H1 (cell line): Measurements from ENCODE around the gene SIT1. TPM values are rescaled to one million over a fixed set of nuclear protein-coding genes. Genes with fewer than 3 reads are reported as not detected.
"Not testable (repeated sequence)": the region's sequence is repeated elsewhere in the genome, so short reads cannot be mapped to it uniquely, and the experiment has no call there.

Experiments used
- CTCF ChIA-PET: fragments of 300-600 bp; sonication (Branson Sonifier 250); formaldehyde crosslinking; loops from one replicate; lab custom pipeline; 2021; ENCODE audit not compliant: partially characterized antibody; lab: Charles Lee
- POLR2A ChIA-PET: fragments of 300-600 bp; sonication (Branson Sonifier 250); formaldehyde crosslinking; loops from one replicate; lab custom pipeline; 2021; ENCODE audit warnings: inconsistent platforms; ENCODE audit not compliant: partially characterized antibody; lab: Charles Lee
- DNase-seq, 2 experiments: peaks; one replicate each; pipeline versions ENCODE4 v3.0.0 to v3.0.0-alpha.2; 2010 to 2022; ENCODE audit warnings: low spot score in 2 of 2, low read depth in 1 of 2, mixed read lengths in 1 of 2
- FAIRE-seq: peaks from 2 replicates; lab custom pipeline; 2011; peaks lifted over from hg19 to GRCh38; lab: Jason Lieb, UNC
- H2AFZ ChIP-seq: 2 replicates; pipeline ENCODE4 v1.8.1; 2012; ENCODE audit warnings: low read length, inconsistent platforms
- H2AK5ac ChIP-seq: 2 replicates; pipeline ENCODE4 v1.6.1; 2013; ENCODE audit warnings: low read depth, low read length
- H2BK120ac ChIP-seq: replicated peaks from 2 replicates; pipeline ENCODE3; 2013; ENCODE audit warnings: low read depth, low read length, inconsistent platforms
- H2BK12ac ChIP-seq: 2 replicates; pipeline ENCODE4 v1.6.1; 2013; ENCODE audit warnings: low read depth, low read length
- H2BK15ac ChIP-seq: 2 replicates; pipeline ENCODE4 v1.6.1; 2013; ENCODE audit warnings: low read length
- H2BK20ac ChIP-seq: 2 replicates; pipeline ENCODE4 v1.6.1; 2013; ENCODE audit warnings: low read length
- H2BK5ac ChIP-seq: 2 replicates; pipeline ENCODE4 v1.6.1; 2013; ENCODE audit warnings: low read depth, low read length
- H3K14ac ChIP-seq: 2 replicates; pipeline ENCODE4 v1.6.1; 2013; ENCODE audit warnings: inconsistent platforms; ENCODE audit not compliant: insufficient read length
- H3K18ac ChIP-seq: 2 replicates; pipeline ENCODE4 v1.6.1; 2013; ENCODE audit warnings: low read length; ENCODE audit errors: extremely low read depth
- H3K23ac ChIP-seq: 2 replicates; pipeline ENCODE4 v1.6.1; 2013; ENCODE audit warnings: inconsistent platforms; ENCODE audit not compliant: insufficient read length
- H3K23me2 ChIP-seq: 2 replicates; pipeline ENCODE4 v1.6.1; 2013; ENCODE audit warnings: low read depth, low read length
- H3K27ac ChIP-seq: 2 replicates; pipeline ENCODE4 v1.6.1; 2011; ENCODE audit warnings: low read depth, low read length, inconsistent platforms
- H3K27me3 ChIP-seq, 4 experiments: replicated peaks in 1 of 4; 1 replicate in 1 of 4; 2 replicates in 3 of 4; pipeline versions ENCODE4 v1.6.1 to v1.8.1; 2011 to 2013; ENCODE audit warnings: low read length in 3 of 4, mild to moderate bottlenecking in 3 of 4, inconsistent platforms in 2 of 4, mixed read lengths in 2 of 4, moderate library complexity in 1 of 4; ENCODE audit not compliant: control insufficient read depth in 3 of 4, insufficient read depth in 3 of 4; ENCODE audit errors: extremely low read depth in 1 of 4
- H3K36me3 ChIP-seq, 4 experiments: 2 replicates each; pipeline versions ENCODE4 v1.6.1 to v1.8.1; 2011 to 2013; ENCODE audit warnings: mild to moderate bottlenecking in 4 of 4, low read length in 3 of 4, moderate library complexity in 2 of 4, control low read depth in 1 of 4, inconsistent platforms in 1 of 4; ENCODE audit not compliant: insufficient read depth in 4 of 4, control insufficient read depth in 2 of 4
- H3K4ac ChIP-seq: replicated peaks from 2 replicates; pipeline ENCODE3; 2013; ENCODE audit warnings: low read length, low read depth, mixed read lengths, inconsistent platforms; ENCODE audit not compliant: insufficient read length
- H3K4me1 ChIP-seq, 4 experiments: replicated peaks in 1 of 4; 1 replicate in 1 of 4; 2 replicates in 3 of 4; pipeline versions ENCODE4 v1.6.1 to v1.8.1; 2011 to 2013; ENCODE audit warnings: low read length in 3 of 4, inconsistent platforms in 2 of 4, mixed read lengths in 1 of 4; ENCODE audit not compliant: insufficient read depth in 4 of 4, control insufficient read depth in 3 of 4
- H3K4me2 ChIP-seq, 2 experiments: 2 replicates each; pipeline versions ENCODE4 v1.6.1 to v1.8.1; 2011 to 2013; ENCODE audit warnings: low read depth in 2 of 2, low read length in 2 of 2, control low read depth in 1 of 2, inconsistent platforms in 1 of 2, mild to moderate bottlenecking in 1 of 2; ENCODE audit not compliant: insufficient read depth in 1 of 2
- H3K4me3 ChIP-seq, 4 experiments: fragments of 200-600, 300-600 bp in 1 of 4; sonication (generic), shearing (Covaris generic), sonication (Bioruptor Twin) in 1 of 4; 2 replicates each; pipeline versions ENCODE4 v1.5.1 to v1.8.1; 2011 to 2016; ENCODE audit warnings: low read length in 4 of 4, low read depth in 3 of 4, control low read depth in 2 of 4, inconsistent platforms in 2 of 4, mild to moderate bottlenecking in 2 of 4, mixed read lengths in 1 of 4, moderate library complexity in 1 of 4; ENCODE audit not compliant: insufficient read depth in 2 of 4; ENCODE audit errors: extremely low read depth in 1 of 4
- H3K56ac ChIP-seq: replicated peaks from 2 replicates; pipeline ENCODE3; 2013; ENCODE audit warnings: low read depth, mild to moderate bottlenecking, mixed read lengths, low read length, inconsistent platforms; ENCODE audit not compliant: insufficient read length
- H3K79me1 ChIP-seq: 2 replicates; pipeline ENCODE4 v1.6.1; 2013; ENCODE audit warnings: low read depth, low read length, control low read depth
- H3K79me2 ChIP-seq, 2 experiments: 2 replicates each; pipeline versions ENCODE4 v1.6.1 to v1.8.1; 2012 to 2013; ENCODE audit warnings: low read length in 2 of 2, mild to moderate bottlenecking in 2 of 2, inconsistent platforms in 1 of 2; ENCODE audit not compliant: insufficient read depth in 2 of 2, control insufficient read depth in 1 of 2
- H3K9ac ChIP-seq, 4 experiments: replicated peaks in 1 of 4; 1 replicate in 1 of 4; 2 replicates in 3 of 4; pipeline versions ENCODE4 v1.6.1 to v1.8.1; 2011 to 2013; ENCODE audit warnings: low read depth in 3 of 4, low read length in 3 of 4, control low read depth in 2 of 4, mild to moderate bottlenecking in 2 of 4, moderate library complexity in 2 of 4, inconsistent platforms in 1 of 4; ENCODE audit errors: extremely low read depth in 1 of 4
- H3K9me3 ChIP-seq, 2 experiments: 2 replicates each; pipeline versions ENCODE4 v1.6.1 to v1.8.1; 2012 to 2013; ENCODE audit warnings: mild to moderate bottlenecking in 2 of 2, moderate library complexity in 2 of 2, control low read depth in 1 of 2, inconsistent platforms in 1 of 2, low read depth in 1 of 2, low read length in 1 of 2, mixed read lengths in 1 of 2; ENCODE audit not compliant: insufficient read depth in 2 of 2
- H4K20me1 ChIP-seq, 2 experiments: replicated peaks in 1 of 2; 2 replicates each; pipeline versions ENCODE3 to v1.8.1; 2011 to 2013; ENCODE audit warnings: inconsistent platforms in 2 of 2, low read length in 2 of 2, mild to moderate bottlenecking in 1 of 2; ENCODE audit not compliant: insufficient read depth in 2 of 2, control insufficient read depth in 1 of 2
- H4K5ac ChIP-seq: 2 replicates; pipeline ENCODE4 v1.6.1; 2013; ENCODE audit warnings: low read length, low read depth, mixed read lengths, inconsistent platforms; ENCODE audit not compliant: insufficient read length
- H4K8ac ChIP-seq: 2 replicates; pipeline ENCODE4 v1.8.0; 2013; ENCODE audit warnings: mild to moderate bottlenecking, moderate library complexity, low read length, inconsistent platforms; ENCODE audit not compliant: insufficient read depth; ENCODE audit errors: extremely low read depth
- H4K91ac ChIP-seq: replicated peaks from 2 replicates; pipeline ENCODE3; 2013; ENCODE audit warnings: low read length, mixed read lengths, inconsistent platforms; ENCODE audit not compliant: insufficient read length
- WGBS, 2 experiments: shearing (Covaris generic) in 1 of 2; methylation state at CpG; one replicate each; pipeline versions ENCODE4 v1.1.6 to v1.1.7; 2013 to 2015; ENCODE audit warnings: low lambda C conversion rate in 2 of 2, mixed read lengths in 2 of 2, inconsistent platforms in 1 of 2, low coverage in 1 of 2, missing lambda C conversion rate in 1 of 2; ENCODE audit not compliant: insufficient replicate concordance in 2 of 2, insufficient coverage in 1 of 2, insufficient read length in 1 of 2; ENCODE audit errors: extremely low coverage in 1 of 2, missing lambda C conversion rate in 1 of 2; 5-methylcytosine and 5-hydroxymethylcytosine counted together
- polyA plus RNA-seq, 7 experiments: library from polyadenylated mRNA; depleted of rRNA in 3 of 7; stranded (reverse) in 5 of 7; unstranded in 2 of 7; fragments of >200 nt in 5 of 7; fragments of 200-250 nt in 2 of 7; gene quantifications; 1 replicate in 5 of 7; 2 replicates in 1 of 7; 4 replicates in 1 of 7; pipeline versions ENCODE4 v1.2.1 to v1.2.3, GENCODE V29; 2011 to 2013; ENCODE audit warnings: missing spikeins in 2 of 7, mixed read lengths in 2 of 7
- total RNA-seq: library from RNA; stranded (reverse); fragmentation: NEBNext Ultra II Directional; extraction: Animal tissue kit (Norgen Biotek cat#: 25700); gene quantifications from 2 replicates; pipeline ENCODE4 v1.2.1, GENCODE V29; 2021

The SIT1 gene
- total and polyA plus RNA-seq, 2 of the 8 experiments (the other 6 are each of a cell fraction or from before 2014, with no cell fraction given): 8.2 to 12.8 TPM

GRCh38 chr9:35637427-35637955 is 13.2 kb downstream of the SIT1 start:
- H3K14ac ChIP-seq, DNase-seq, H2BK12ac ChIP-seq, H2BK15ac ChIP-seq, H3K4me3 ChIP-seq, H2AK5ac ChIP-seq, H3K4me1 ChIP-seq, H3K27ac ChIP-seq, H2BK120ac ChIP-seq, H3K23me2 ChIP-seq, POLR2A ChIA-PET, H3K9ac ChIP-seq, H3K79me2 ChIP-seq, H2AFZ ChIP-seq, H3K23ac ChIP-seq, H4K91ac ChIP-seq, CTCF ChIA-PET, H3K36me3 ChIP-seq, H3K79me1 ChIP-seq, H4K20me1 ChIP-seq, H3K18ac ChIP-seq, H2BK5ac ChIP-seq, H3K4me2 ChIP-seq, H3K4ac ChIP-seq, H4K8ac ChIP-seq, H4K5ac ChIP-seq, H3K27me3 ChIP-seq, H3K56ac ChIP-seq, FAIRE-seq, H2BK20ac ChIP-seq, H3K9me3 ChIP-seq: not testable (repeated sequence)
- WGBS, 2 experiments: 92% methylated on average over 9 of the region's 9 CpGs; no CpG with 5 or more reads in 1 of the 2 experiments

- H2BK15ac ChIP-seq, H3K36me3 ChIP-seq, H3K23ac ChIP-seq, H3K4ac ChIP-seq, H3K23me2 ChIP-seq, H3K14ac ChIP-seq, H4K5ac ChIP-seq, H3K4me3 ChIP-seq, FAIRE-seq, H3K9ac ChIP-seq, DNase-seq, H2BK20ac ChIP-seq, POLR2A ChIA-PET, H3K18ac ChIP-seq, H2AK5ac ChIP-seq, H3K27me3 ChIP-seq, H2BK120ac ChIP-seq, H2AFZ ChIP-seq, H3K9me3 ChIP-seq, H3K27ac ChIP-seq, H2BK5ac ChIP-seq, H4K8ac ChIP-seq, H3K56ac ChIP-seq, H3K79me1 ChIP-seq, H2BK12ac ChIP-seq, H3K4me1 ChIP-seq, CTCF ChIA-PET, H3K4me2 ChIP-seq, H4K91ac ChIP-seq, H3K79me2 ChIP-seq, H4K20me1 ChIP-seq: not testable (repeated sequence)
- WGBS, 2 experiments: 91% methylated on average over 6 of the region's 6 CpGs; no CpG with 5 or more reads in 1 of the 2 experiments
Measured at GRCh38 chr9:35636877-35637246, 13.9 kb downstream of the SIT1 start.
